PC-3 (cell line): Measurements from ENCODE around the gene EDIL3. TPM values are rescaled to one million over a fixed set of nuclear protein-coding genes. Genes with fewer than 3 reads are reported as not detected.

Experiments used
- ATAC-seq: fragments of 200-7000 bp; cut with Tn5 transposase; 2 replicates; pipeline ENCODE4 v1.9.1; 2020; ENCODE audit warnings: mild to moderate bottlenecking, moderate library complexity
- BruUV-seq: library from RNA; stranded (reverse); fragments of 400-500 nt; replicated peaks from 2 replicates; lab custom pipeline; 2021; lab: Mats Ljungman, UMichigan
- CTCF ChIA-PET: fragments of 300-600 bp; sonication (Branson Sonifier 250); formaldehyde crosslinking; loops from one replicate; lab custom pipeline; 2022; ENCODE audit warnings: antibody characterized with exemption; lab: Charles Lee
- POLR2A ChIA-PET: fragments of 300-600 bp; sonication (Branson Sonifier 250); formaldehyde crosslinking; loops from one replicate; lab custom pipeline; 2022; ENCODE audit warnings: antibody characterized with exemption; ENCODE audit not compliant: unreplicated experiment; lab: Charles Lee
- DNase-seq: peaks from one replicate; pipeline ENCODE4 v3.0.0-alpha.2; 2015
- H2AFZ ChIP-seq: fragments of 300-600 bp; sonication (generic); 2 replicates; pipeline ENCODE4 v1.6.0; 2016; ENCODE audit warnings: antibody characterized with exemption, low read length
- H3F3A ChIP-seq: fragments of 300-600 bp; sonication (generic); one replicate; pipeline ENCODE4 v1.6.0; 2017; ENCODE audit warnings: antibody characterized with exemption, low read length, control low read depth, mild to moderate bottlenecking; ENCODE audit not compliant: unreplicated experiment
- H3K27ac ChIP-seq: fragments of 300-600 bp; sonication (generic); 2 replicates; pipeline ENCODE4 v1.5.1; 2016; ENCODE audit warnings: mild to moderate bottlenecking, low read length
- H3K27me3 ChIP-seq: fragments of 300-600 bp; sonication (generic); 2 replicates; pipeline ENCODE4 v1.6.1; 2016; ENCODE audit warnings: low read length, mixed read lengths
- H3K36me3 ChIP-seq: fragments of 300-600 bp; sonication (generic); 2 replicates; pipeline ENCODE4 v1.6.1; 2016; ENCODE audit warnings: low read depth, mixed run types, low read length, mixed read lengths
- H3K4me1 ChIP-seq: fragments of 300-600 bp; sonication (generic); 2 replicates; pipeline ENCODE4 v1.5.1; 2016; ENCODE audit warnings: low read length; ENCODE audit not compliant: insufficient read depth
- H3K4me2 ChIP-seq: fragments of 300-600 bp; sonication (generic); 2 replicates; pipeline ENCODE4 v1.6.0; 2016; ENCODE audit warnings: low read length
- H3K4me3 ChIP-seq: fragments of 300-600 bp; sonication (generic); 2 replicates; pipeline ENCODE4 v1.5.1; 2016; ENCODE audit warnings: mild to moderate bottlenecking, low read length, mixed read lengths
- H3K79me2 ChIP-seq: fragments of 300-600 bp; sonication (generic); 2 replicates; pipeline ENCODE4 v1.6.1; 2017; ENCODE audit warnings: low read length, mixed read lengths
- H3K9ac ChIP-seq: fragments of 300-600 bp; sonication (generic); 2 replicates; pipeline ENCODE4 v1.6.0; 2016; ENCODE audit warnings: mild to moderate bottlenecking, low read length
- H3K9me2 ChIP-seq: fragments of 300-600 bp; sonication (generic); replicated peaks from 2 replicates; pipeline ENCODE4 v1.6.1; 2016; ENCODE audit warnings: mixed run types, low read length, mixed read lengths
- H3K9me3 ChIP-seq: fragments of 300-600 bp; sonication (generic); 2 replicates; pipeline ENCODE4 v1.6.1; 2016; ENCODE audit warnings: low read length, mixed read lengths
- H4K20me1 ChIP-seq: fragments of 300-600 bp; sonication (generic); 2 replicates; pipeline ENCODE4 v1.6.1; 2016; ENCODE audit warnings: low read length, mixed read lengths
- EZH2 ChIP-seq: fragments of 300-600 bp; sonication (generic); IDR thresholded peaks from one replicate; pipeline ENCODE4 v1.6.1; 2017; ENCODE audit warnings: antibody characterized with exemption, mild to moderate bottlenecking, low read length; ENCODE audit not compliant: unreplicated experiment
- EZH2phosphoT487 ChIP-seq: fragments of 300-600 bp; sonication (generic); IDR thresholded peaks from 2 replicates; pipeline ENCODE4 v1.6.1; 2018; ENCODE audit warnings: mild to moderate bottlenecking, antibody characterized with exemption, low read length, borderline replicate concordance
- intact Hi-C: fragments of 100-400 bp; cut with micrococcal nuclease; formaldehyde crosslinking; loops from 2 replicates; pipeline ENCODE4 v1.9.0; 2023
- total RNA-seq: library from RNA; depleted of rRNA; stranded (reverse); fragments of >200 nt; gene quantifications from 2 replicates; pipeline ENCODE4 v1.2.3, GENCODE V29; 2014
- TF ChIP-seq, protein P1 (sequence below): fragments of 300-600 bp; sonication (generic); conservative IDR thresholded peaks from 2 replicates; pipeline ENCODE4 v1.5.1; 2017; ENCODE audit warnings: antibody characterized with exemption, low read depth, mild to moderate bottlenecking, low read length

The EDIL3 gene
- total RNA-seq, 1 experiment from 2014 or later: 13.8 TPM

- ChIA-PET CTCF (no interaction called here), POLR2A (no interaction called here)
- Histone ChIP-seq H3K27me3 (no peaks in the 10 kb centered on the region), H3K9ac (no peak overlapping the region), H3K9me2 (no peaks in the 10 kb centered on the region), H3K27ac (no peak overlapping the region), H3K9me3 (no peaks in the 10 kb centered on the region), H2AFZ (no peak overlapping the region), H3F3A (no peaks in the 10 kb centered on the region), H4K20me1 (no peaks in the 10 kb centered on the region), H3K4me1 (no peaks in the 10 kb centered on the region), H3K79me2 (no peaks in the 10 kb centered on the region), H3K4me3 (no peak overlapping the region), H3K36me3 (no peaks in the 10 kb centered on the region), H3K4me2 (no peak overlapping the region)
- BruUV-seq: no TSS peak
- DNase-seq (no peak), ATAC-seq (no peak)
- intact Hi-C loops: no loop called here
- TF ChIP-seq, protein P1, sequence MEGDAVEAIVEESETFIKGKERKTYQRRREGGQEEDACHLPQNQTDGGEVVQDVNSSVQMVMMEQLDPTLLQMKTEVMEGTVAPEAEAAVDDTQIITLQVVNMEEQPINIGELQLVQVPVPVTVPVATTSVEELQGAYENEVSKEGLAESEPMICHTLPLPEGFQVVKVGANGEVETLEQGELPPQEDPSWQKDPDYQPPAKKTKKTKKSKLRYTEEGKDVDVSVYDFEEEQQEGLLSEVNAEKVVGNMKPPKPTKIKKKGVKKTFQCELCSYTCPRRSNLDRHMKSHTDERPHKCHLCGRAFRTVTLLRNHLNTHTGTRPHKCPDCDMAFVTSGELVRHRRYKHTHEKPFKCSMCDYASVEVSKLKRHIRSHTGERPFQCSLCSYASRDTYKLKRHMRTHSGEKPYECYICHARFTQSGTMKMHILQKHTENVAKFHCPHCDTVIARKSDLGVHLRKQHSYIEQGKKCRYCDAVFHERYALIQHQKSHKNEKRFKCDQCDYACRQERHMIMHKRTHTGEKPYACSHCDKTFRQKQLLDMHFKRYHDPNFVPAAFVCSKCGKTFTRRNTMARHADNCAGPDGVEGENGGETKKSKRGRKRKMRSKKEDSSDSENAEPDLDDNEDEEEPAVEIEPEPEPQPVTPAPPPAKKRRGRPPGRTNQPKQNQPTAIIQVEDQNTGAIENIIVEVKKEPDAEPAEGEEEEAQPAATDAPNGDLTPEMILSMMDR: no peak
- TF ChIP-seq EZH2phosphoT487 (no peak), EZH2 (no peak)
These were observed 315.0 kb downstream of the EDIL3 start for GRCh38 chr5:84069608-84070179.

DNA sequence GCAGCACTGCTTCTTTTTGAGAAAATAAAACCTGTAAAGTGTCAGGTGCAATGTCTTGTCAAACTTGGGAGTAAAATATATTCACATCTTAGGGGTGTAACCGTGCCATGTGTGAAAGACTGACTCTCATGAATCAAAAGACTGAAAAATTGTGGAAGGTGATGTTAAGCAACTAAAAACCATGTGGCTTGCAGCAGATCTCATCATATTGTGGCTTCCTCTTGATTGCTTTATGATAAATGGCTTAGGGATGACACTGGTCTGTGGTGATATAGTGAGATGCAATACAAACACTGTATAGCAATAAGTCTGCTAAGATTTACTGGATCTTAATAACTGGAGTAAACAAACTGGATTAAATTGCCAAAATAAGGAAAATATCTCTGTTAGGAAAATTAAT lies 321.6 kb downstream of the EDIL3 start:
- H2AFZ ChIP-seq: no peak overlapping the region
- H3K9me2 ChIP-seq: no peaks in the 10 kb centered on the region
- H4K20me1 ChIP-seq: no peaks in the 10 kb centered on the region
- no peak overlapping the region for H3K9ac ChIP-seq
- no peaks in the 10 kb centered on the region for H3K79me2 ChIP-seq
- no peak overlapping the region for H3K4me3 ChIP-seq
- H3K27ac ChIP-seq: no peak overlapping the region
- TF ChIP-seq, protein P1: no peak
- TF ChIP-seq EZH2: no peak
- TF ChIP-seq EZH2phosphoT487: no peak
- BruUV-seq: no TSS peak
- intact Hi-C loops: no loop called here
- POLR2A ChIA-PET: no interaction called here
- H3K9me3 ChIP-seq: no peaks in the 10 kb centered on the region
- DNase-seq (no peak), ATAC-seq (no peak)
- no peaks in the 10 kb centered on the region for H3K27me3 ChIP-seq
- no peaks in the 10 kb centered on the region for H3F3A ChIP-seq
- no peaks in the 10 kb centered on the region for H3K36me3 ChIP-seq
- H3K4me1 ChIP-seq: peaks cover 18% of the 10 kb centered on the region
- CTCF ChIA-PET: no interaction called here
- H3K4me2 ChIP-seq: no peak overlapping the region

DNA sequence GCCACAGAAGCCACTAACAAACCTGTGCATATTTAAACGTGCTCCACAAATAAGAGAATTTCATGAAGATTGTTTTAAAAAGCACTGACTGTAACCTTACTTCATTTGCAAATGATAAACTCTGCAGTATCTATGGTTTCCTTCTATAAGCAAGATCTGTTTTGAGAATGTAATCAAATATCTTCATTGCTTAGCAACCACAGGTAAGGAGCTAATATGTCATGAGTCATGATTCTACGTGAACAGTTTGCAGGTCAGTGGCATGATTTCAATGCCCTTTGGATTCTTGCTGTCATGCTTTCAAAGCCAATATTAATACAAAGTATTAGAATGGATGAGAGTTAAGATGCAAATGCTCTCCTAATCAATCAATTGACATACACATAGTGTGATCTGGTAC lies 325.0 kb downstream of the EDIL3 start:
- no peak for TF ChIP-seq EZH2
- TF ChIP-seq EZH2phosphoT487: no peak
- TF ChIP-seq, protein P1: no peak
- ATAC-seq: peak; percentile 42
- H3K79me2 ChIP-seq: no peaks in the 10 kb centered on the region
- no peaks in the 10 kb centered on the region for H3K36me3 ChIP-seq
- H3K9me2 ChIP-seq: no peaks in the 10 kb centered on the region
- H2AFZ ChIP-seq: no peak overlapping the region
- ChIA-PET POLR2A (no interaction called here), CTCF (no interaction called here)
- no peak overlapping the region for H3K4me3 ChIP-seq
- no peaks in the 10 kb centered on the region for H3F3A ChIP-seq
- H3K9ac ChIP-seq: no peak overlapping the region
- H3K4me2 ChIP-seq: no peak overlapping the region
- H3K9me3 ChIP-seq: no peaks in the 10 kb centered on the region
- H4K20me1 ChIP-seq: no peaks in the 10 kb centered on the region
- no peaks in the 10 kb centered on the region for H3K27me3 ChIP-seq
- peaks cover 34% of the 10 kb centered on the region for H3K4me1 ChIP-seq
- H3K27ac ChIP-seq: peak overlapping the region; percentile 26; the same call in 1 of the 2 replicates
- intact Hi-C loops: no loop called here
- no TSS peak for BruUV-seq
- peak; percentile 60 for DNase-seq
